Posterior vena cava (tissue), 2 donors: Measurements from ENCODE around the gene BAG1. TPM values are rescaled to one million over a fixed set of nuclear protein-coding genes. Genes with fewer than 3 reads are reported as not detected.

ENCODE experiments used
- DNase-seq: peaks from one replicate; pipeline ENCODE4 v3.0.0-alpha.2; 2020; ENCODE audit warnings: low spot score
- intact Hi-C, 2 donors: fragments of 100-400 bp; cut with DNase I; formaldehyde crosslinking; loops; one replicate each; pipeline versions ENCODE4 v1.14.1 to v1.14.2; 2022 to 2023
- total RNA-seq, 2 donors: library from RNA; stranded (reverse); fragmentation: NEBNext Ultra II Directional; extraction: Animal tissue kit (Norgen Biotek cat#: 25700); gene quantifications; one replicate each; pipeline ENCODE4 v1.2.1, GENCODE V29; 2021
- donor health status: DM: yes; HTN: yes; CAD: no.
- donor health status: DM: yes; HTN: yes; CAD: no.

Gene BAG1
- total RNA-seq, 2 donors from 2014 or later = 73.8 to 103 TPM

- intact Hi-C loops = no loop called here
- DNase-seq = no peak
These were observed 22.6 kb upstream of the BAG1 start for GRCh38 chr9:33287087-33287490.

DNA sequence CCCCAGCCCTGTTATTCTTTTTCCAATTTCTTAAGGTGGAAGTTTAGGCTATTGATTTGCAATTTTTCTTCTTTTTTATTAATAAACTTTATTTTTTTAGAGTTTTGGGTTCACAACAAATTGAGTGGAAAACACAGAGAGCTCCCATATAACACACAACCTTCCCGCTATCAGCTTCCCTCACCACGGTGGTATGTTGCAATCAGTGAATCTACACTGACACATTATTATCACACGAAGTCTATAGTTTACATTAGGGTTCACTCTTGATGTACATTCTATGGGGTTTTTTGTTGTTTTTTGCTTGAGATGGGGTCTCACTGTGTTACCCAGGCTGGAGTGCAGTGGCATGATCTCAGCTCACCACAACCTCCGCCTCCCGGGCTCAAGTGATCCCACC lies 21.0 kb upstream of the BAG1 start:
- no peak for DNase-seq
- intact Hi-C loops = no loop called here

- intact Hi-C loops = no loop called here
- DNase-seq = no peak
These were observed 13.0 kb upstream of the BAG1 start for GRCh38 chr9:33277484-33277883.

DNA sequence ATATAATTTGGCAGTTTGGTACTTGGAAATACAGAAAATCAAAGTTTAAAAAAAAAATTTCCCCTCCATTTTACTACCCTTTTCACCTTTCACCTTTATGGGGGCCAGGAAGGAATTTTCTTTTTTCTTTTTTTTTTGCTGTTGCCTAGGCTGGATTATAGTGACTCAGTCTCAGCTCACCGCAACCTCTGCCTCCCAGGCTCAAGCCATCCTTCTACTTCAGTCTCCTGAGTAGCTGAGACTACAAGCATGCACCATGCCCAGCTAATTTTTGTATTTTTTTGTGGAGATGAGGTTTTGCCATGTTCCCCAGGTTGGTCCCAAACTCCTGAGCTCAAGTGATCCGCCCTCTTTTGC lies 9.4 kb upstream of the BAG1 start:
- intact Hi-C loops = no loop called here

DNA sequence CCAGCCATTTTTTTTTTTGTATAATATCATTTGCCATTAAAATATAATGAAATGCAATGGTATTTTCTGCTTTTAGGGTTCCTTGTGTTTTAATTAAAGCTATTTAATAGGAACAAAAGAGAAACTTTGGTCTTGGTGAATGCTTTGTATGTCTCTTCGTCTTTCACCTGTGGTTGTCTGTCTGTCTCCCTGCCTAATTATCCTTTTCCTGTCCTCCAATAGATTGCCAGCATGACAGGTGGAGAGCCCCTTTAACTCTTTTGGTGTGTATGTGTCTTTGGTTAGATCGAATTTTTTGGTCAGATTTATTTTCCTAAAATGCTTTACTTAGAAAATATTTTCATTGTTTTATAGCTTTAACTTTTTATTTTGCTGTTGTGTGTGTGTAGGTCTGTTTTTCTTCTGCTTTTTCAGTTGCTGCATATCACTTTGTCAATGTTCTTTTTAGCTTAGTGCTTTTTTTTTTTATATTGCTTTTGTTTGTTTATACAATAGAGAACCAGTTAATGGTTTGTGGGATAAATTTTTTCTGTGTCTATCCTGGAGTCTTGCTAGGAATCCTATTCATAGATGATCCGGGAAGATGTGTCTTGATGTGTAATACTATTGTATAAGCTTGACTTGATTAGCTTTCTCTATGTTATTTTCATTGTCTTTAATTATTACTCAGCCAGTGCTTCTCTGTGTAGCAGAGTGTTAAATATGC lies 8.9 kb upstream of the BAG1 start:
- intact Hi-C loops = no loop called here
- no peak for DNase-seq

More for the DNA sequence above, 9.4 kb upstream of the BAG1 start:
- no peak for DNase-seq

DNA sequence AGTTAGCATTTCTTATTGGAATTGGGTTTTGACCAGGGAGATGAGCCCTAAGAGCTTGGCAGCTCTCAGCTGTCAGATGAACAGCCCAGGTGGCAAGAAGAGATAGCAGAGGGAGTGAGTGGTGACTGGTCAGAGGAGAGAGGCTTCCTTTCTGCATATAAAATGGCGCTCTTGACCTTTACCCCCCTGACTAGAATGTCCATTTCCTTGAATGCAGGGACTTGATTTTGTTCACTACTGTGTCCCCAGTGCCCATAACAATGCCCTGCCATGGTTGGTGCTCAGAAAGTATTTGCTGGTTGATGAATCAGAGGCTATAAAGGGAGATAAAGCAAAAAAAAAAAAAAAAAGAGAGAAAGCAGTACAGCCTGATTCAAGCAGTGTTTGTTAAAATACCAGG lies 7.6 kb upstream of the BAG1 start:
- DNase-seq = no peak
- intact Hi-C loops = no loop called here

DNA sequence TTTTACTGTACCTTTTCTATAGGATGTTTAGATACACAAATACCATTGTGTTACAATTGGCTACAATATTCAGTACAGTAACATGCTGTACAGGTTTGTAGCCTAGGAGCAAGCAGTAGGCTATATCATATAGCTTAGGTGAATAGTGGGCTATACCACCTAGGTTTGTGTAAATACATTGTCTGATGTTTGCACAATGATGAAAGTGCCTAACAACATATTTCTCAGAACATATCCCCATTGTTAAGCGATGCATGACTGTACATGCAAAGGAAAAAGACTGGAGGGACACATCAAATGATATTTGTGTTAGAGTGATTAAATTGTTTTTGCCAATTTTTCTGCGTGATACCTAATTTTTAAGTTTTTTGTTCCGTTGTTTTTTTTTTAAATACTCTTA lies 5.6 kb upstream of the BAG1 start:
- DNase-seq = no peak

GRCh38 chr9:33267151-33267767 lies 2.8 kb upstream of the BAG1 start:
- no peak for DNase-seq
- intact Hi-C loops = no loop called here

More for the DNA sequence above, 5.6 kb upstream of the BAG1 start:
- intact Hi-C loops = no loop called here

- intact Hi-C loops = no loop called here
- no peak for DNase-seq
These were observed 830 bp upstream of the BAG1 start for GRCh38 chr9:33265211-33265865.

DNA sequence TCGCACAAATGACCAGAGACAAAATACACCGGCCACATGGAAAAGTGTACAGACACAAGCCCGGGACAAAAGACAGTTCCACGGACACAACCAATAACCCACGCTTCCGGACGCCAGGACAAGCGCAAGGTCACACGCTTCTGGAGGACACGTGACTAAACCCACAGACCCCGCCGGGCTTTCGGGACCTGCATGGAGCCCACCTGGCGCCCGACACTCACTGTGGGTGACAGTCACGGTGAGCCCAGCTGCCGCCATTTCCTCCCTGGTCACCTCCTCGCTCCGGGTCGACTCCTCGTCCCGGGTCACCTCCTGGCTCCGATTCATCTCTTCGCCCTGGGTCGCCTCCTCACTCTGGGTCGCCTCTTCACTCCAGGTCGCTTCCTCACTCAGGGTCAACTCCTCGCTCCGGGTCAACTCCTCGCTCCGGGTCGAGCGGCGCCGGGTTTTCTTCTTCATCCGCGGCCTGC lies 470 bp downstream of the BAG1 start:
- peak; percentile 88 for DNase-seq
- intact Hi-C loops = loop anchor here in 1 of 2 donors (5.0 kb wide), 1 partner anchor 1363 kb away; the partner anchor contains the start of gene ARID3C

- intact Hi-C loops = loop anchor here in 1 of 2 donors (5.0 kb wide), 1 partner anchor 1364 kb away; the partner anchor contains the start of gene ARID3C
These were observed 1.1 kb downstream of the BAG1 start for GRCh38 chr9:33263131-33264002.

DNA sequence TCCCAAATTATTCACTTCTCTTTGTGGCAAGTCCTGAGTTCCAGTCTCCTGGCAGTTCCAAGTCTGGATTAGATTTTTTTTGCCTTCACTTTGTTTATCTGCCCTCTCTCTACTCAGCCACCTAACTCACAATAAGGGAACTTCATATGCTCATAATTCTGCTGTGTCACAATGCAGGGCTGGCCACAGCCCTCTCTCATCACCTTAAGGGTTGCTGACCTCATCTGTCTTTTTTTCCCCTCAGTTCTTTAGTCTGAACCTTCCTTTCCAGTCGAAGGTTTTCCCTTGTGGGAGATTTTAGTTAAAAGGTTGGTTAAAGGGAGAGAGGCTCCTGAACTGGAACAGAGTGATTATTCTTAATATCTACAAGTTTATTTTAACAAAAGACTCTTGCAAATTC lies 4.1 kb downstream of the BAG1 start:
- no peak for DNase-seq
- intact Hi-C loops = loop anchor here in 1 of 2 donors (5.0 kb wide), 1 partner anchor 1367 kb away; the partner anchor contains the start of gene ARID3C

More at GRCh38 chr9:33263131-33264002, 1.1 kb downstream of the BAG1 start:
- DNase-seq = no peak

DNA sequence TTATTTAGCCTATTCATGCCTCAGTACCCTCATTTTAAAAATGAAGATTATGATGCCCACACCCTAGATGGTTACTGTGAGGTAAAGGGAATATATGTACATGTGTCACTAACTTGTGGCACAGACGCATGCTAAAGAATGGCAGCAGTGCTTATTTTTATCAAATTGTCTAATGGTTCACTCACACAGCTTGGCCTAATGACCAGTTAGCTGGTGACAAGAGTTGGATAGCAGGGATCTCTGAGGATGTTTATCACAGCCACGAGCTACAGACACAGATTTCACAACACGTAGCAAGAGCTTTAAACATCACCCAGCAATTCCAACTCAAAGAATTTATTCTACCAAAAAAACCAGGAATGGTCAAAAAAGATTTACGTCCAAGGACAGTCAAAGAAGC lies 7.2 kb downstream of the BAG1 start:
- DNase-seq = no peak
- intact Hi-C loops = no loop called here

DNA sequence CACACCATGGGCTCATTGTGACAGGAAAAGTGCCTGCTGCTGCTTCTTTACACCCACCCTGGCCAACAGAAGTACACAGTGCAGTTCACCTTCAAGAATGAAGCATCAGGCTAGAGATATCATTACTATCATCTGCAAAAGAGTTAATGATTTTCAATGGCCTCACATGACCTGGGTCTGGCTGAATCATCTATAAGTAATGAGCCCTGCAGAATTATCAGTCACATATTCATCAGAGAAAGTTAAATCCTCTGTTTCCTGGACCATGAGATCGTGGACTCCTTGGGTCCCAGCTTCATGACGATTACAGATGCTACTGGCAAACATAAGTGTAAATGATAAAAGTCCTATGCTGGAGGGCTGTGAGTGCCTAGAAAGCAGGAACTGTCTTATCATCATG lies 8.3 kb downstream of the BAG1 start:
- no peak for DNase-seq
- intact Hi-C loops = no loop called here

DNA sequence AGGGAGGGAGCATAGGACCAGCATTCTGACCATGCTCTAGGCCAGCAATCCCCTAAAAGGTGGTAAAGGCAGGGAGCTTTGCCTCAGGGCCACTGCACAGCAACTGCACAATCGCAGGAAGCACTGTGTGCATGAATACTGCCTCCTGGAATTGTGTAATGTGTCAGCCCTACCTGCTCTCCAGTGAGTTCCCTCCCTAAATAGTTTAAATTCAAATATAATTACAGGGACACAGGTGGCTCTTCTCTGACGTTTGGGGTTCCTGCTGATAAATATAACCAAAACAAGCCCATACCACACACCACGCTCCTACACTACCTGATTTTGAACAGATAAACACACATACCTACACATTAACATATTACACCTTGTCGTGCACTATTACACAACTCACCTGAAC lies 9.0 kb downstream of the BAG1 start:
- DNase-seq = no peak
- intact Hi-C loops = no loop called here

DNA sequence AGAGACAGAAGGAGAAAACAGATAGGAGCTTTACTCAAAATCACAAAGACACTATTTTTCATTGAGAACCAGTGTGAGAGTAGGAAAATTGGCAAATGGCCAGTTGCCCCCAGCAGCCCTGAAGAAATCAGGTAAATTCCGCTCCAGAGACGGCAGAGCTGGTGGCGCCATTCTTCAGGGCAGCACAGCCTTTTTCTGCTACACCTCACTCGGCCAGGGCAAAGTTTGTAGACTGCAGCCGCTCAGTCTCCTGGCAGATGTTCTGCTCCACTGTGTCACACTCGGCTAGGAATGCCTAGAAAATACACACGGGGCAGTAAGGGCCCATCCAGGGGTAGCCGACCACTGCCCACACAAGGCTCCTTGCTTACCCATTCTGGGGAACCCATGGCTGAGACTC lies 9.5 kb downstream of the BAG1 start:
- DNase-seq = no peak
- intact Hi-C loops = no loop called here

- no peak for DNase-seq
- intact Hi-C loops = no loop called here
These were observed 10.3 kb downstream of the BAG1 start for GRCh38 chr9:33254211-33254610.

- intact Hi-C loops = no loop called here
- no peak for DNase-seq
These were observed 14.0 kb downstream of the BAG1 start for GRCh38 chr9:33250458-33250995.

- intact Hi-C loops = no loop called here
- no peak for DNase-seq
These were observed 14.5 kb downstream of the BAG1 start for GRCh38 chr9:33249983-33250382.
